ENCODE results near the gene CD34. TPM values are rescaled to one million over a fixed set of nuclear protein-coding genes. Genes with fewer than 3 reads are reported as not detected.

Gene CD34
- total RNA-seq, 2 experiments from 2014 or later, result 0.03 to 0.05 TPM

DNA sequence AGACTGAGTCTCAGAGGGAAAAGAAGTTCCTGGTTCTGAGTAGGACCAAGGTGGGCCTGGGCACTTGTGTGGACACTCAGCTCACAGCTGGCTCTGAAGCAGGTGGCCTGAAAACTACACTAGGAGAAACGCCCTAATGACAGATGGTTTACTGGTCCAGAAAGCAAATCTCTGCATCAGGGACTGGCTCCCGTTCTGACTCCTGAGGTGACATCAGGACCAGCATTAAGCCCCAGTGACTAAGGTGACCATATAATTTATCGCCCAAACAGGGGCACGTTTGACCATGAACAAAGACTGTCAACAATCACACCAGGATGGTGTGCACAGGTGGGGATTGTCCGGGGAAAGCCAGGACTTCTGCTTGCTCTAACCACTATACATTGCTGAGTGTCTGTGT lies 12.2 kb upstream of the CD34 start:
- POLR2A ChIA-PET, result no interaction called here
- Mint-ChIP-seq H3K27me3 (peaks cover 54% of the 10 kb centered on the region), H3K27ac (no peak overlapping the region), H3K4me3 (no peak overlapping the region), H3K9me3 (no peaks in the 10 kb centered on the region), H3K36me3 (ENCODE audit: low read depth) (no peaks in the 10 kb centered on the region), H3K4me1 (no peaks in the 10 kb centered on the region)
- CTCF ChIA-PET, result no interaction called here
- DNase-seq, result no peak

DNA sequence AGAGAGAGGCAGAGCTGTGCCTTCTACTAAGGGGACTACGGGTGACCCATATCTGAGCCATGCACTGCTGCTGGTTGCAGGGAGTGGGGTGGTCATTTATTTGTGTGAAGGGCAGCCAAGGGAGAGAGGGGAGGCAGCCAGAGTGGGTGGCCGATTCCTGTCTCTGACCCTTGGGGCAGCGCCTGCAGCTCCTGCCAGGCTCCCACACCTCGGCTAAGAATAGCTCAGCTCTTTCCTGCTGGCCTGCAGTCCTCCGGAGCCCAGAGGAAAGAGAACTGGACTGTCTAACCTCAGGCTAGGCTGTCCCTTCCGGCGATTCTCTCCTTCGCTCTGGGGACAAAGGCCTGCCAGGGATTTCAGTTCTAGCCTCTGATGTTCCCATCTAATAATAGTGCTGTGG lies 11.6 kb upstream of the CD34 start:
- H3K4me1 Mint-ChIP-seq, result no peaks in the 10 kb centered on the region
- no peaks in the 10 kb centered on the region for H3K9me3 Mint-ChIP-seq
- no peaks in the 10 kb centered on the region for H3K36me3 Mint-ChIP-seq (ENCODE audit: low read depth)
- no peak overlapping the region for H3K4me3 Mint-ChIP-seq
- ChIA-PET CTCF (no interaction called here), POLR2A (no interaction called here)
- no peak for DNase-seq
- H3K27me3 Mint-ChIP-seq, result peaks cover 57% of the 10 kb centered on the region
- H3K27ac Mint-ChIP-seq, result no peak overlapping the region

DNA sequence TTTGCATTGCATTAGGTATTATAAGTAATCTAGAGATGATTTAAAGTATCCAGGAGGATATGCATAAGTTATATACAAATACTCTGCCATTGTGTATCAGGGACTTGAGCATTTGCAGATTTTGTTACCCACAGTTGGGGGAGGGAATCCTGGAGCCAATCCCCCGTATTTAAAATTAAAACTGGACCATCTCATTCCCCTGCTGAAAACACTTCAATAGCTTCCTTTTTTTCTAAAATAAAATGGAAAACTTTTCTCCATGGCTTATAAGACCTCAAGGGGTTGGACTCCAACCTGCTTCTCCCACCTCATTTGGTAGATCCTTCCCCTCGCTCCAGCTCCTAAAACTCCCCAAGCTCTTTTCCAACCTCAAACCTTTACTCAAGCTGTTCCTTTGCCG lies 10.4 kb upstream of the CD34 start:
- Mint-ChIP-seq H3K27ac (no peak overlapping the region), H3K27me3 (peaks cover 51% of the 10 kb centered on the region), H3K4me1 (no peaks in the 10 kb centered on the region), H3K9me3 (no peaks in the 10 kb centered on the region), H3K36me3 (ENCODE audit: low read depth) (no peaks in the 10 kb centered on the region), H3K4me3 (no peak overlapping the region)
- no peak for DNase-seq
- ChIA-PET POLR2A (no interaction called here), CTCF (interaction anchor here (1.2 kb wide), 1 partner anchor 42 kb away, joined by 4 read pairs; no protein-coding TSS in a partner anchor)

DNA sequence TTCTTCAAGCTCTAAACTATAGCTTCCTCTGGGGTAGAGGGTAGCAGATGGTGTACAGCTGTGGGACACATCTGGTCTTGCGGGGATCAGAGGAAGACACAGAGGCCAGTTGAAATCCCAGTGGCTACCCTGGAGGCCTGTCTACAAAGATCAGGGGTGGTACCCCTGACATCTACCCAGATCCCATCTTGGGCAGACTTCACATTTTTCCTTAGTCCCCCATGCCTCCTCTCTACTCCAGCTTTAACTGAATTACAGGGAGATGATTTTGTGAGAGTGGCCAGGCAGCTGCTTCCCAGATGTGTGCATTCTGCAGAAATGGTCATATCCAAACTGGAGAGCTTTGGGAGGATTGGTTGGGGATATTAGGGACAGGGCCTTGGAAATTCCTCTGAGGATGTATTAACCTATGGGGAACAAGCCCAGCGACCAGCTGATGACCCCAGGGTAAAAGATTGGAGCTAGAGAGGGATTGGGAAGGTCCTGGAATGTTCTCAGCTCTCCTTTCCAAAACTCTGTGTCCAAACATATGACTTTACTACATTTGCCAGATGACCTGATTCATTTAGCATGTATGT lies 9.6 kb upstream of the CD34 start:
- CTCF ChIA-PET, result interaction anchor here (1.2 kb wide), 1 partner anchor 43 kb away, joined by 4 read pairs; no protein-coding TSS in a partner anchor
- no peak overlapping the region for H3K27ac Mint-ChIP-seq
- POLR2A ChIA-PET, result no interaction called here

DNA sequence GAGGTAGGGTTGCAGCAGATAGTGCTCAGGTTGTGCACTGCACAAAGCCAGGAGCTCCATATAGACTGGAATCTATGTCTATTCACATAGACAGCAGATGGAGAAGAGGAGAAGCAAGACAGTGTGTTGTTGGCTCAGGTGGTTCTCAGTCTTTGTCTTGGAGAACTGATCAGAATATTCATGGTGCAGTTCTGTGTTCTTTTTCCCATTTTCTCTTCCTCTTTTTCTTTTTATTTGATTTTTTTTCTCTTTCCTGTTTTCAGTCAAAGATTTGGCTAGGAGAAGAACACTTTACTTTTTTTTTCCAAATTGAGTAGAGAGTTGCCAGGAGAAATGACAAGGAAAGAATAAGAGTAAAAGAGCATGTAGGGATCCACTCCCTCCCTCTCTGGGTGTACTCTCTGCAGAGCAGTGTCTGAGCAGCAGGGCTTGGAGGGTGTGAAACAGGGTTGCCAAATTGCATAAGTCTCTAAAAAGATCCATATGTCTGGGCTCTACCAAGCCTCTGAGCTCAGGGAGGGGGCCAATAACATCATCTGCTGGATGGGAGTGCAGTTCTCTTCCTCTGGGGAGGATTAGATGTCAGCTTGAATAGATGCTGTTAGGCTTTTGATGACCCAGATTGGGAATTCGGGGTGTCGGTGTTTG lies 8.7 kb upstream of the CD34 start:
- peaks cover 51% of the 10 kb centered on the region for H3K27me3 Mint-ChIP-seq
- no peak overlapping the region for H3K4me3 Mint-ChIP-seq
- H3K4me1 Mint-ChIP-seq, result no peaks in the 10 kb centered on the region
- POLR2A ChIA-PET, result no interaction called here
- H3K27ac Mint-ChIP-seq, result no peak overlapping the region
- no peaks in the 10 kb centered on the region for H3K36me3 Mint-ChIP-seq (ENCODE audit: low read depth)
- no peak for DNase-seq
- H3K9me3 Mint-ChIP-seq, result no peaks in the 10 kb centered on the region
- CTCF ChIA-PET, result no interaction called here

More for the DNA sequence above, 9.6 kb upstream of the CD34 start:
- H3K9me3 Mint-ChIP-seq, result no peaks in the 10 kb centered on the region
- no peak overlapping the region for H3K4me3 Mint-ChIP-seq
- peaks cover 51% of the 10 kb centered on the region for H3K27me3 Mint-ChIP-seq
- H3K4me1 Mint-ChIP-seq, result no peaks in the 10 kb centered on the region
- H3K36me3 Mint-ChIP-seq (ENCODE audit: low read depth), result no peaks in the 10 kb centered on the region
- DNase-seq, result no peak

DNA sequence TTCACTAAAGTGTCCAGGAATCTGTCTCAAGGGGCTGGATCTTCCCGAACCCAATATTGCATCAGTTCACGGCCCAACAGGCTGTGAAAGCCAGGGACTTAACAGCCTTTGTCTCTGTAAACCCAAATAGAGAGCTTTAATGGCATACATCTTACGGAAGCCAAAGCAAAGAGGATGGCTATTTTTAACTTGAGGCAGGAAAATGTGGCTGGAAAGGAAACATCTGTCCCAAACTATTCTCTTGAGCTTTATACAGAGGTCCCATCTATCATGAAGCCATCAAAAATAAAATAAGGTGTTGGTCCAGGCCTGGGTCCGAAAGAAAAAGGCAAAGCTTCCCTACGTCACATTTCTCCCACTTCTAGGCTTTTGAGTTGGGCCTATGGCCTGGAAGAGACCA lies 7.7 kb upstream of the CD34 start:
- no peak overlapping the region for H3K4me3 Mint-ChIP-seq
- POLR2A ChIA-PET, result no interaction called here
- H3K36me3 Mint-ChIP-seq (ENCODE audit: low read depth), result no peaks in the 10 kb centered on the region
- no peak overlapping the region for H3K27ac Mint-ChIP-seq
- DNase-seq, result no peak
- peaks cover 54% of the 10 kb centered on the region for H3K27me3 Mint-ChIP-seq
- H3K4me1 Mint-ChIP-seq, result no peaks in the 10 kb centered on the region
- CTCF ChIA-PET, result interaction anchor here (2.4 kb wide), 1 partner anchor 44 kb away, joined by 10 read pairs; no protein-coding TSS in a partner anchor
- H3K9me3 Mint-ChIP-seq, result no peaks in the 10 kb centered on the region

DNA sequence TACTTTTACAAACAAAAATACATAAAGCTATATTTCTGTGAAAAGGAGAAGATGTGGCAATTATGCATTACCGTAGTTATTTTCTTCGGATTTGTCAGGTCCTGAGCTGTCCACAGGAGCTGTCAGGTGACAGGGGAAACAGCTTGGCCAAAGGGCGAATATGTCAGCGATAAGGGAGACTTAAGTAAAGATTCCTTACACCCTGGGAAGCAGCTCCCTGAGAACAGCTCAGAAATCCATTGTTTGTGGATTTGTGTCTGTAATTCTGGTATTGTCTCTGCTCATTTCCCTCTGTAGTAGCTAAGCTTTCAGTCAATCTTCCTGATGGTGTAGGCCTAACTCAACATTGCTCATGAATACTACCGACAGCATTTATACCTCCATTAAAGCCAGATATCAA lies 7.1 kb upstream of the CD34 start:
- no peaks in the 10 kb centered on the region for H3K4me1 Mint-ChIP-seq
- peaks cover 54% of the 10 kb centered on the region for H3K27me3 Mint-ChIP-seq
- H3K36me3 Mint-ChIP-seq (ENCODE audit: low read depth), result no peaks in the 10 kb centered on the region
- H3K27ac Mint-ChIP-seq, result no peak overlapping the region
- CTCF ChIA-PET, result interaction anchor here (0.7 to 2.4 kb wide), 2 partner anchors 33 to 45 kb away, joined by 5 to 10 read pairs; no protein-coding TSS in a partner anchor
- DNase-seq, result no peak
- no peak overlapping the region for H3K4me3 Mint-ChIP-seq
- no peaks in the 10 kb centered on the region for H3K9me3 Mint-ChIP-seq
- POLR2A ChIA-PET, result no interaction called here

DNA sequence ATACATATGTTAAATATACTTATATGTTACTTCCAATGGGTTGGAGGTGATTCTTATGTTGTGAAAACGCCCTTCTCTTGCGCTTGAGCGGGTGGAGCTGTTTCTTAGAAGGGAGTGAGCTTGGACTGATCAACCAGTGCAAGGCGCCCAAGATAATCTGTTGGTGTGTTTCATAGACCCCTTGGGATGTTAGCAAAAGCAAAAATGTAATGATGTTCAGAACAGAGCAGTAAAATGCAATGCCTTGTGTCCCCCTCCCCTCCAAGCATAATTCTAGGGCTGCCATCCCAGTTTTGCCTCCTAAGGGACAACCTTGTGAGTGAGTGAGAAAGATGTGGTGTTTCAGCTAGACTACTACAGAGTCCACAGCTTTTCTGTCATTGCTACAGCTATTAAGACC lies 6.2 kb upstream of the CD34 start:
- H3K36me3 Mint-ChIP-seq (ENCODE audit: low read depth), result no peaks in the 10 kb centered on the region
- DNase-seq, result no peak
- H3K9me3 Mint-ChIP-seq, result no peaks in the 10 kb centered on the region
- H3K4me3 Mint-ChIP-seq, result no peak overlapping the region
- ChIA-PET POLR2A (no interaction called here), CTCF (interaction anchor here (2.4 kb wide), 1 partner anchor 46 kb away, joined by 10 read pairs; no protein-coding TSS in a partner anchor)
- no peaks in the 10 kb centered on the region for H3K4me1 Mint-ChIP-seq
- peaks cover 58% of the 10 kb centered on the region for H3K27me3 Mint-ChIP-seq
- no peak overlapping the region for H3K27ac Mint-ChIP-seq

DNA sequence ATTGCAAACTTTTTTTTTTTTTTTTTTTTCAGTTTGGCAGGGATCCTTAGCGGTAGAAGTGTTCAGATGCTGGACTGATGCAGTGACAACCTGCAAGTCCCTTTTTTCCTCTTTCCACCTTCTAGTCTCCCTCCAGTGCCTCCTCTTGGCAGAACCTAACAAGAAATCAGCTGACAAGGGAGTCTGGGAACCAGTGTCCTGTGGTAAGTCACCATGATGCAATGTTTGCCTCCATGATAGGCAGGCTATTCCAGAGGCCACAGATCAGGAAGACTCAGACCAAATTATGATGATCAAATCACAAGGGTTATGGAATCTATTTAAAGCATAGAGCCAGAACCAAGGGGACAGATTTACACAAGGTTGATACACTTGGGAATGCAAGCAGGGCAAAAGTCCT lies 3.0 kb upstream of the CD34 start:
- DNase-seq, result no peak
- Mint-ChIP-seq H3K36me3 (ENCODE audit: low read depth) (no peaks in the 10 kb centered on the region), H3K4me1 (peaks cover 16% of the 10 kb centered on the region), H3K27me3 (peaks cover 62% of the 10 kb centered on the region), H3K27ac (no peak overlapping the region), H3K4me3 (no peak overlapping the region), H3K9me3 (no peaks in the 10 kb centered on the region)
- POLR2A ChIA-PET, result no interaction called here
- CTCF ChIA-PET, result no interaction called here

DNA sequence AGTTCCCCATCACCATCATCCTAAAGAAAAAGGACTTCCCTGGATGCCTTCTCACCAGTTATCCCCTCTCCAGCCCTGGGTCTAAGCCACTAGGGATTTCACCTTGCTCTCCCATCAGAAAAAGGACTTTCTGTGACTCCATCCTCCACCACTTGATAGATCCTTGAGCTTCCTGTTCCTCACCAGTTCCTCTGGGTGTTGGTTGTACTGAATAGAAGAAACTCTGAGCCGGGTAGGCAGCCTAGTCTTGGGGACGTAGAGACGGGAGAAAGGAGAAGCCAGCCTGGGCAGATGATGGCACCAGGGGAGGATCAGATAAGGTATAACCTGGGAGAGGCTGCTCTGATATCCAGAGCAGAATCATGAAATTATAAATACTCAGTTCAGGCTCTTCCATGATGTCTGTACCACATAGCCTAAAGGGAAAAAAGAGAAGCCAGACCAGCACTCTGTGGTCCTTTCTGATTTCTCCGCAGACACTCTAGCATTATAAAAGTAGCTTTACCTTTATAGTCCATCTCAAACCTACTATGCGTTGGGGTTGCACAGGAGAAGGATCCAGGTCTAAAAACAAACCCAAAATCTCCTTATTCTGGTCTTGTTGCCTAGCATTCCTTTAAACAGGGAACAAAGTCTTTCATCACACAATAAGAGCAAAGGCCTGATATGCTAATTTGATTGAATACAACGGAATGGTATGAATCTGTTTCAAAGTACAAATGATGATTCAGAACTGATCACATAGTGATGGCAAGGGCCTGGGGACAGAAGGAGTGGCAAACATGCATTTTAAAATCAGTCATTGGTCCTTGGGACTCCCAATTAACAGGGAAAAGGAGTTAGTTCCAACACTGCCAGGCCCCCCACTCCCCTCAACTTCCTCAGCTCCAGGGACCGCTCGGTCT lies 1.2 kb upstream of the CD34 start:
- DNase-seq, result no peak
- POLR2A ChIA-PET, result interaction anchor here (1.5 kb wide), 1 partner anchor 29 kb away, joined by 4 read pairs; no protein-coding TSS in a partner anchor
- H3K27me3 Mint-ChIP-seq, result peaks cover 63% of the 10 kb centered on the region
- H3K4me1 Mint-ChIP-seq, result peaks cover 16% of the 10 kb centered on the region
- H3K4me3 Mint-ChIP-seq, result no peak overlapping the region
- H3K27ac Mint-ChIP-seq, result no peak overlapping the region
- CTCF ChIA-PET, result interaction anchor here (1.4 kb wide), 1 partner anchor 27 kb away, joined by 3 read pairs; no protein-coding TSS in a partner anchor
- no peaks in the 10 kb centered on the region for H3K36me3 Mint-ChIP-seq (ENCODE audit: low read depth)
- H3K9me3 Mint-ChIP-seq, result no peaks in the 10 kb centered on the region

DNA sequence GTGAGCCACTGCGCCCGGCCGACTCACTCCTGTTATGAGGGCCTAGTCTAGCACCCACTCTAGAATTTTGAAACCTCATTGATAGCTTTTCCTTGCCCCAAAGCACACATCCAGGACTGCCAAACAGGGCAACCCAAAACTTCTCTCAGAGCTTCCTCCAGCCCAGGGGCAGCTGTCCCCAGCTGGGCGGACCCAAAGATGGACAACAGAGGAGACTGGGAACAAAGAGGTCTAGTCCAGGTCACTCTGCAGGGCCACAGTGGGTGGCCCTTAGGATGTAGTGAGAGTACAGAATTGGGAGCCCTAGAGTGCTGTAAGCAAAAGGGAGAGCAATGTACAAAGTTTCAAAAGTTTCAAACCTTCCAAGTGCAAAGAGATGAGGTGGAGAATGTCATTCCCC lies 1.2 kb downstream of the CD34 start:
- no peaks in the 10 kb centered on the region for H3K36me3 Mint-ChIP-seq (ENCODE audit: low read depth)
- ChIA-PET POLR2A (interaction anchor here (1.3 kb wide), 1 partner anchor 53 kb away, joined by 3 read pairs; no protein-coding TSS in a partner anchor), CTCF (no interaction called here)
- no peak overlapping the region for H3K27ac Mint-ChIP-seq
- no peak overlapping the region for H3K4me3 Mint-ChIP-seq
- no peak for DNase-seq
- peaks cover 18% of the 10 kb centered on the region for H3K4me1 Mint-ChIP-seq
- peaks cover 58% of the 10 kb centered on the region for H3K27me3 Mint-ChIP-seq
- H3K9me3 Mint-ChIP-seq, result no peaks in the 10 kb centered on the region

DNA sequence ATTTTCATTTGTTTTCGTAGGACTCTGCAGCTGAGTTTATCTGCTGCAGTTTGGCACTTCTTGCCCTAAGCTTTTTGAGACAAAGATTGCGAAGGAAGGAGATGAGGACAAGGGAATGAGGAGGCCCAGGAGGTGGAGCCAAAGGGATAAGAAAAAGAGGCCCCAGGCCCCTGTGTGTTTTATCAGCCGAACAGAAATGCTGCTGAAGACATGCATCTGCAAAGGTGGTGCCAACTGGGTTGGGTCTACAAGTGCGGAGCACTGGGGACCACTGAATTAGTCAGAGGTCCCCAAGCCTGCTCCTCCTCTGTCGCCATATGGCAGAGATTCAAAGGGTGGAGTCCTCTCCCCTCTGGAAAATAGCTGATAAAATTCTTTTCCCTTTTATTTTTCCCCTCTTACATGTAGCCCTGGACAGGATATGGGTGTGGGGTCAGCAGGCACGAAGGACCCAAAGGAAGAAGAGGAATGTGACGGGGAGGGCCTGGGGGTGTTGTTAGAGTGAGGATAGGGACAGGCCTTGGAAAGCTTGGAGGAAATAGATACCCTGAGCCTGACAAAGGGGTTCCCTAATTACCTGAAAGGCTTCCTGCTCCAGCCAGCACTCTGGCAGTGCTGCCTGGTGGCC lies 2.7 kb downstream of the CD34 start:
- no peak for DNase-seq
- H3K4me1 Mint-ChIP-seq, result peaks cover 31% of the 10 kb centered on the region
- ChIA-PET POLR2A (interaction anchor here (1.3 kb wide), 1 partner anchor 55 kb away, joined by 3 read pairs; no protein-coding TSS in a partner anchor), CTCF (interaction anchor here (1.0 to 1.3 kb wide), 2 partner anchors 22 to 55 kb away, joined by 3 read pairs; no protein-coding TSS in a partner anchor)
- H3K27ac Mint-ChIP-seq, result no peak overlapping the region
- H3K4me3 Mint-ChIP-seq, result no peak overlapping the region
- peaks cover 47% of the 10 kb centered on the region for H3K27me3 Mint-ChIP-seq
- no peaks in the 10 kb centered on the region for H3K9me3 Mint-ChIP-seq
- H3K36me3 Mint-ChIP-seq (ENCODE audit: low read depth), result no peaks in the 10 kb centered on the region

DNA sequence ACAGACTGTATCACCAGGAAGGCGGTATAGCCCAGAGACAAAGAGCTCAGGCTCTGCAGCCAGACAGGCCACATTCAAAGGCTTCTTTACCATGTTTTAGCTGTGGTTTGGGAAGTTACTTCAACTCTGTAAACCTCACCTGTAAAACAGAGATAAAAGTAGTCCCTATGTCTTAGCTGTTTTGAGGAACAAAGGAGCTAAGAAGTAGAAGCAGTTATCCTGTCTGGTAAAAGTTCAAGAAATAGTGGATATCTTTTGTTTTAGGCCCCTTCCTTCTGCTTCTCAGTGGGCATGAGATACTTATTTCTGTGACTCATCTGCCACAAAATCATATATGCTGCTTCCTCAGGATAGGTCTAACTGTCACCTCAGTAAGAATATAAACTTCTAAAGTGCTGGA lies 6.5 kb downstream of the CD34 start:
- Mint-ChIP-seq H3K4me3 (no peak overlapping the region), H3K4me1 (peaks cover 35% of the 10 kb centered on the region)

More for the DNA sequence above, 6.5 kb downstream of the CD34 start:
- ChIA-PET CTCF (interaction anchor here (1.3 to 1.9 kb wide), 3 partner anchors 19 to 59 kb away, joined by 3 to 7 read pairs (median 5); no protein-coding TSS in a partner anchor), POLR2A (no interaction called here)
- H3K36me3 Mint-ChIP-seq (ENCODE audit: low read depth), result no peaks in the 10 kb centered on the region
- H3K9me3 Mint-ChIP-seq, result no peaks in the 10 kb centered on the region
- no peak for DNase-seq
- H3K27me3 Mint-ChIP-seq, result peaks cover 10% of the 10 kb centered on the region
- H3K27ac Mint-ChIP-seq, result no peak overlapping the region
